Glomerular endothelial cell (primary cell): ENCODE data around the gene ACOT7. TPM values are rescaled to one million over a fixed set of nuclear protein-coding genes. Genes with fewer than 3 reads are reported as not detected.
"Not testable (repeated sequence)": the region's sequence is repeated elsewhere in the genome, so short reads cannot be mapped to it uniquely, and the experiment has no call there.

Experiments
- DNase-seq: peaks from one replicate; pipeline ENCODE4 v3.0.0-alpha.2; 2011; ENCODE audit warnings: low read depth, low spot score; ENCODE audit errors: extremely low read depth
- total RNA-seq: library from RNA; depleted of rRNA; stranded (reverse); fragments of >200 nt; gene quantifications from 2 replicates; pipeline ENCODE4 v1.2.3, GENCODE V29; 2015

Gene ACOT7
- total RNA-seq, 1 donor from 2014 or later = 84.0 TPM

GRCh38 chr1:6241887-6242740 is 151.5 kb downstream of the ACOT7 start:
- no peak for DNase-seq

- DNase-seq = no peak
Measured at GRCh38 chr1:6241107-6241886, 152.3 kb downstream of the ACOT7 start.

- no peak for DNase-seq
Measured at GRCh38 chr1:6239950-6240768, 153.4 kb downstream of the ACOT7 start.

GRCh38 chr1:6239213-6239752 is 154.3 kb downstream of the ACOT7 start:
- DNase-seq = no peak

- DNase-seq = no peak
Measured at GRCh38 chr1:6237093-6237492, 156.5 kb downstream of the ACOT7 start.

GRCh38 chr1:6235296-6235677 is 158.3 kb downstream of the ACOT7 start:
- DNase-seq = no peak

- DNase-seq = no peak
Measured at GRCh38 chr1:6234502-6235295, 158.9 kb downstream of the ACOT7 start.

- DNase-seq = no peak
Measured at GRCh38 chr1:6233376-6233775, 160.2 kb downstream of the ACOT7 start.

- DNase-seq = no peak
Measured at GRCh38 chr1:6225651-6226050, 167.9 kb downstream of the ACOT7 start.

GRCh38 chr1:6224718-6225117 is 168.8 kb downstream of the ACOT7 start:
- DNase-seq = no peak

GRCh38 chr1:6223617-6224016 is 169.9 kb downstream of the ACOT7 start:
- no peak for DNase-seq

- no peak for DNase-seq
Measured at GRCh38 chr1:6222636-6223035, 170.9 kb downstream of the ACOT7 start.

- DNase-seq = no peak
Measured at GRCh38 chr1:6221210-6221784, 172.3 kb downstream of the ACOT7 start.

GRCh38 chr1:6220236-6220635 is 173.3 kb downstream of the ACOT7 start:
- no peak for DNase-seq

GRCh38 chr1:6219641-6220040 is 173.9 kb downstream of the ACOT7 start:
- not testable (repeated sequence) for DNase-seq

- no peak for DNase-seq
Measured at GRCh38 chr1:6218375-6219164, 175.0 kb downstream of the ACOT7 start.
